Pancreas (tissue), 10 donors: ENCODE measurements around the gene HSPA1B. TPM values are rescaled to one million over a fixed set of nuclear protein-coding genes. Genes with fewer than 3 reads are reported as not detected.

Experiments used
- ATAC-seq, 4 donors: fragments of 200-7000 bp; cut with Tn5 transposase; one replicate each; pipeline versions ENCODE4 v1.8.0 to v1.9.1; 2020; ENCODE audit warnings: mild to moderate bottlenecking in 4 of 4, moderate library complexity in 4 of 4
- DNase-seq, 6 donors: peaks; one replicate each; pipeline ENCODE4 v3.0.0-alpha.2; 2020
- FAIRE-seq: peaks from 2 replicates; lab custom pipeline; 2012; peaks lifted over from hg19 to GRCh38; lab: Jason Lieb, UNC
- H3K27ac ChIP-seq, 4 donors: fragments of 200-600 bp; sonication (generic); 1 replicate in 3 of 4; 2 replicates in 1 of 4; pipeline versions ENCODE4 v1.5.0 to v1.8.0; 2020
- H3K27me3 ChIP-seq, 4 donors: fragments of 200-600 bp; one replicate each; pipeline ENCODE4 v1.8.0; 2021
- H3K36me3 ChIP-seq, 3 donors: fragments of 200-600 bp; sonication (generic) in 1 of 3; one replicate each; pipeline versions ENCODE4 v1.5.0 to v1.8.0; 2020 to 2021
- H3K4me1 ChIP-seq, 3 donors: fragments of 200-600 bp; one replicate each; pipeline ENCODE4 v1.8.0; 2021
- H3K4me3 ChIP-seq, 4 donors: fragments of 200-600 bp; sonication (generic) in 2 of 4; one replicate each; pipeline versions ENCODE4 v1.5.0 to v1.8.0; 2020 to 2021
- H3K9me3 ChIP-seq, 4 donors: fragments of 200-600 bp; one replicate each; pipeline ENCODE4 v1.8.0; 2021
- CTCF ChIP-seq, 4 donors: fragments of 200-600 bp; sonication (generic) in 3 of 4; IDR thresholded peaks; one replicate each; pipeline versions ENCODE4 v1.5.0 to v1.8.0; 2021; ENCODE audit warnings: antibody characterized with exemption in 4 of 4
- WGBS, 2 donors: extraction: QIAGEN DNeasy Blood & Tissue Kit; methylation state at CpG; one replicate each; pipeline ENCODE4 v1.1.7; 2013; 5-methylcytosine and 5-hydroxymethylcytosine counted together
- intact Hi-C, 3 donors: fragments of 100-400 bp; cut with DNase I; formaldehyde crosslinking; loops; one replicate each; pipeline versions ENCODE4 v1.11.1 to v1.14.2; 2022
- polyA plus RNA-seq, 2 donors: library from polyadenylated mRNA; stranded (reverse); fragments of 200-250 nt; gene quantifications; one replicate each; pipeline ENCODE4 v1.2.3, GENCODE V29; 2013
- total RNA-seq, 6 donors: library from RNA; stranded (reverse); fragmentation: NEBNext Ultra II Directional in 4 of 6; extraction: Animal tissue kit (Norgen Biotek cat#: 25700) in 4 of 6; gene quantifications; one replicate each; pipeline versions ENCODE4 v1.2.1 to v1.2.4, GENCODE V29; 2021 to 2023
- donor health status: healthy with polysubstance abuse.
- donor health status: DM: no; HTN: no; CAD: no; lungs with moderate emphysema.
- donor health status: DM: no; HTN: no; CAD: no.
- donor health status: control.
- donor health status: control.
- donor health status: Bipolar disorder and iron deficiency.
- donor health status: DM: yes; HTN: yes; CAD: no.
- donor health status: DM: no; HTN: no; CAD: no.
- donor health status: DM: no; HTN: no; CAD: no.
- donor health status: DM: yes; HTN: yes; CAD: no.

HSPA1B gene
- total and polyA plus RNA-seq, 8 donors: 18.4 to 248 (median 43.2) TPM

- TF ChIP-seq CTCF (IDR thresholded peaks at IDR 0.05): no peak
- Histone ChIP-seq H3K27ac (no peak overlapping the region), H3K4me3 (no peak overlapping the region), H3K9me3 (no peaks in the 10 kb centered on the region), H3K27me3 (no peaks in the 10 kb centered on the region), H3K4me1 (peaks cover 5 to 8% (median 6%) of the 10 kb centered on the region in 3 donors), H3K36me3 (peaks cover 0 to 43% (median 32%) of the 10 kb centered on the region in 3 donors)
- FAIRE-seq (no peak), ATAC-seq (no peak), DNase-seq (peak in 1 of 6 donors; percentile 54)
- intact Hi-C loops: no loop called here
- WGBS, 2 donors: 85 to 90% methylated on average over 20 of the region's 20 CpGs
Measured at GRCh38 chr6:31780507-31781243, 46.9 kb upstream of the HSPA1B start.

- FAIRE-seq: no peak
- intact Hi-C loops: no loop called here
- peaks cover 0 to 43% (median 32%) of the 10 kb centered on the region in 3 donors for H3K36me3 ChIP-seq
Measured at GRCh38 chr6:31781244-31782125, 46.1 kb upstream of the HSPA1B start.

GRCh38 chr6:31782126-31782855 lies 45.2 kb upstream of the HSPA1B start:
- Histone ChIP-seq H3K4me3 (no peak overlapping the region), H3K9me3 (no peaks in the 10 kb centered on the region), H3K27ac (no peak overlapping the region), H3K27me3 (no peaks in the 10 kb centered on the region), H3K36me3 (peaks cover 0 to 43% (median 32%) of the 10 kb centered on the region in 3 donors), H3K4me1 (no peaks in the 10 kb centered on the region)
- intact Hi-C loops: no loop called here
- WGBS, 2 donors: 93 to 96% methylated on average over 31 to 32 of the region's 32 CpGs
- DNase-seq (peak in 1 of 6 donors; percentile 74), ATAC-seq (no peak), FAIRE-seq (no peak)
- no peak for TF ChIP-seq CTCF (IDR thresholded peaks at IDR 0.05)

More at GRCh38 chr6:31781244-31782125, 46.1 kb upstream of the HSPA1B start:
- DNase-seq: peak in 1 of 6 donors; percentile 66
- TF ChIP-seq CTCF (IDR thresholded peaks at IDR 0.05): no peak
- H3K4me3 ChIP-seq: no peak overlapping the region
- no peak overlapping the region for H3K27ac ChIP-seq
- no peaks in the 10 kb centered on the region for H3K9me3 ChIP-seq
- no peaks in the 10 kb centered on the region for H3K27me3 ChIP-seq
- H3K4me1 ChIP-seq: peaks cover 5 to 6% (median 6%) of the 10 kb centered on the region in 3 donors
- 94 to 95% methylated on average over 23 of the region's 23 CpGs for WGBS, 2 donors
- no peak for ATAC-seq

- Histone ChIP-seq H3K27me3 (no peaks in the 10 kb centered on the region), H3K4me1 (no peaks in the 10 kb centered on the region), H3K9me3 (no peaks in the 10 kb centered on the region), H3K36me3 (peaks cover 0 to 40% (median 32%) of the 10 kb centered on the region in 3 donors), H3K4me3 (no peak overlapping the region), H3K27ac (no peak overlapping the region)
- ATAC-seq: no peak
- 91 to 92% methylated on average over 15 of the region's 15 CpGs for WGBS, 2 donors
- no peak for FAIRE-seq
- intact Hi-C loops: no loop called here
- DNase-seq: peak in 1 of 6 donors; percentile 53
- TF ChIP-seq CTCF (IDR thresholded peaks at IDR 0.05): no peak
Measured at GRCh38 chr6:31784098-31784925, 43.2 kb upstream of the HSPA1B start.
